Loucy (cell line): Measurements from ENCODE around the gene MRPL53.

Experiments
- H2AFZ ChIP-seq: fragments of 200-600 bp; sonication (generic); 2 replicates; pipeline ENCODE4 v1.6.0; 2016; ENCODE audit warnings: antibody characterized with exemption, mild to moderate bottlenecking, low read length, moderate library complexity
- H3F3A ChIP-seq: fragments of 200-600 bp; 2 replicates; pipeline ENCODE4 v1.6.0; 2016; ENCODE audit warnings: antibody characterized with exemption, low read depth, mild to moderate bottlenecking
- H3K27me3 ChIP-seq: fragments of 200-600 bp; sonication (generic); 2 replicates; pipeline ENCODE4 v1.6.1; 2014; ENCODE audit warnings: low read length, mild to moderate bottlenecking; ENCODE audit not compliant: insufficient read depth, poor library complexity, severe bottlenecking
- H3K36me3 ChIP-seq: fragments of 200-600 bp; sonication (generic); 2 replicates; pipeline ENCODE4 v1.6.1; 2016; ENCODE audit warnings: low read length; ENCODE audit not compliant: insufficient read depth
- H3K4me1 ChIP-seq: fragments of 200-600 bp; sonication (generic); 2 replicates; pipeline ENCODE4 v1.5.1; 2014; ENCODE audit warnings: low read length, mild to moderate bottlenecking; ENCODE audit not compliant: insufficient read depth, poor library complexity, severe bottlenecking
- H3K4me2 ChIP-seq: fragments of 200-600 bp; sonication (generic); 2 replicates; pipeline ENCODE4 v1.6.0; 2014; ENCODE audit warnings: antibody characterized with exemption, low read length, low read depth, mild to moderate bottlenecking; ENCODE audit not compliant: poor library complexity, severe bottlenecking
- H3K4me3 ChIP-seq: fragments of 200-600 bp; sonication (generic); 2 replicates; pipeline ENCODE4 v1.5.1; 2014; ENCODE audit warnings: low read length, mild to moderate bottlenecking, mixed read lengths; ENCODE audit not compliant: poor library complexity, severe bottlenecking
- H3K79me2 ChIP-seq: fragments of 200-600 bp; sonication (generic); 2 replicates; pipeline ENCODE4 v1.6.1; 2014; ENCODE audit warnings: low read length; ENCODE audit not compliant: insufficient read depth
- H3K9ac ChIP-seq: fragments of 200-600 bp; sonication (generic); 2 replicates; pipeline ENCODE4 v1.6.0; 2014; ENCODE audit warnings: mild to moderate bottlenecking, low read depth, low read length, moderate library complexity; ENCODE audit not compliant: poor library complexity, severe bottlenecking
- H3K9me2 ChIP-seq: fragments of 200-600 bp; sonication (generic); replicated peaks from 2 replicates; pipeline ENCODE4 v1.6.1; 2016; ENCODE audit warnings: low read depth, low read length, mixed read lengths
- H3K9me3 ChIP-seq: fragments of 200-600 bp; sonication (generic); 2 replicates; pipeline ENCODE4 v1.6.1; 2014; ENCODE audit warnings: mild to moderate bottlenecking, antibody characterized with exemption, low read length, low read depth; ENCODE audit not compliant: insufficient read depth
- H4K20me1 ChIP-seq: fragments of 200-600 bp; sonication (generic); 2 replicates; pipeline ENCODE4 v1.6.0; 2014; ENCODE audit warnings: antibody characterized with exemption, low read length, mild to moderate bottlenecking; ENCODE audit not compliant: insufficient read depth, poor library complexity, severe bottlenecking
- CTCF ChIP-seq: fragments of 200-600 bp; sonication (generic); conservative IDR thresholded peaks from 2 replicates; pipeline ENCODE4 v1.5.1; 2014; ENCODE audit warnings: mild to moderate bottlenecking, antibody characterized with exemption, low read length
- EZH2phosphoT487 ChIP-seq: fragments of 200-600 bp; IDR thresholded peaks from 2 replicates; pipeline ENCODE4 v1.6.1; 2018; ENCODE audit warnings: antibody characterized with exemption, mild to moderate bottlenecking, moderate library complexity, borderline replicate concordance

MRPL53 gene

GRCh38 chr2:74429487-74430451, 42.7 kb downstream of the MRPL53 start:
- peaks cover 5% of the 10 kb centered on the region; the same call in 1 of the 2 replicates for H3K36me3 ChIP-seq
- no peaks in the 10 kb centered on the region for H3K27me3 ChIP-seq
- no peak overlapping the region for H3K9ac ChIP-seq
- TF ChIP-seq EZH2phosphoT487, result no peak
- TF ChIP-seq CTCF, result no peak
- no peaks in the 10 kb centered on the region for H3K9me3 ChIP-seq
- no peaks in the 10 kb centered on the region for H3K4me1 ChIP-seq
- no peaks in the 10 kb centered on the region for H4K20me1 ChIP-seq
- no peak overlapping the region for H2AFZ ChIP-seq
- H3F3A ChIP-seq, result no peaks in the 10 kb centered on the region
- no peak overlapping the region for H3K4me3 ChIP-seq
- no peaks in the 10 kb centered on the region for H3K9me2 ChIP-seq
- H3K4me2 ChIP-seq, result no peak overlapping the region
- H3K79me2 ChIP-seq, result no peaks in the 10 kb centered on the region

DNA sequence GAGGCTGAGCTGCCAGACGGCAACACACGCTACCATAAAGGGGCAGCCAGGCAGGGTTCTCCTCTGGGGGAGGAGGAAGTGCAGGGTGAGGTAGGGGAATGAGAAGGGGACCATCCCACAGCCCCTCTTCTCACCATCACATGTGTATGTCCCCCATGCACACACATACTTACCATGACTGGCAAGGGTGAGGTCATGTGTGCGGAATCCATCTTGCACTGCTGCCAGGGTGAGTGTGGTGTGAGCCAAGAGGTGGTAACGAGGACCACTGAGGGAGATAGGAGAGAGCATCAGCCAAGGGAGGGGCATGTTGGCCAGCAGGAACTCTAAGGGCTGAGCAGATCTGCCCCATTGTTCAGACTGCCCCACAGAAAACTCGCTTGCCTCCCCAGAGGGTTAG, 43.8 kb downstream of the MRPL53 start:
- Histone ChIP-seq H3K9me2 (no peaks in the 10 kb centered on the region), H4K20me1 (no peaks in the 10 kb centered on the region), H3K9me3 (no peaks in the 10 kb centered on the region), H3K4me2 (no peak overlapping the region), H3K36me3 (peaks cover 5% of the 10 kb centered on the region; the same call in 1 of the 2 replicates), H3K4me3 (no peak overlapping the region), H3F3A (no peaks in the 10 kb centered on the region), H3K27me3 (no peaks in the 10 kb centered on the region), H3K4me1 (no peaks in the 10 kb centered on the region), H2AFZ (no peak overlapping the region), H3K79me2 (no peaks in the 10 kb centered on the region), H3K9ac (no peak overlapping the region)
- TF ChIP-seq CTCF (no peak), EZH2phosphoT487 (no peak)

DNA sequence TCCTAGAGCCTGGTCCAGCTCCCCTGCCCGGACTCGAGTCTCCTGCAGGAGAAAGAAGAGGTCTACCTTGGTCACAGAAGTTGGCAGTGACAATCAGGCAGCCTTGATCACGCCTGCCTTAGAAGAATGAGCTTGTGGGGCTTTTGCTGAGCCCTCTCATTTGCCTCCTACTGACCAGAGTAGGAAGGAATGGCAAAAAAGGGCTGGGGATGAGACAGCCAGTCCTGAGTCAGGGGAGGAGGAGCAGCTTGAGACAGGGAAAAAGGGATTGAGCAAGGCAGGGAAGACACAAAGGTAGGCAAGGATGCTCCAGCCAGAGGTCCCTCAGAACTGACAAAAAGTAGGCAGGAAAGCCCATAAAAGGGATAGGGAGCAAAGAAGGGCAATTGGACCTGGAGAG, 44.9 kb downstream of the MRPL53 start:
- no peaks in the 10 kb centered on the region for H4K20me1 ChIP-seq
- H3K9me2 ChIP-seq, result no peaks in the 10 kb centered on the region
- H3K27me3 ChIP-seq, result no peaks in the 10 kb centered on the region
- H3K4me3 ChIP-seq, result no peak overlapping the region
- H3K4me1 ChIP-seq, result peaks cover 5% of the 10 kb centered on the region
- no peak overlapping the region for H3K4me2 ChIP-seq
- peaks cover 5% of the 10 kb centered on the region; the same call in 1 of the 2 replicates for H3K36me3 ChIP-seq
- peaks cover 11% of the 10 kb centered on the region; the same call in 1 of the 2 replicates for H3K79me2 ChIP-seq
- no peak for TF ChIP-seq EZH2phosphoT487
- no peak for TF ChIP-seq CTCF
- H3F3A ChIP-seq, result no peaks in the 10 kb centered on the region
- no peak overlapping the region for H2AFZ ChIP-seq
- no peak overlapping the region for H3K9ac ChIP-seq
- no peaks in the 10 kb centered on the region for H3K9me3 ChIP-seq
